Testis (tissue), 3 donors: ENCODE measurements around the gene STK32A. TPM values are rescaled to one million over a fixed set of nuclear protein-coding genes. Genes with fewer than 3 reads are reported as not detected.

Source experiments
- DNase-seq: peaks from one replicate; pipeline ENCODE4 v3.0.0-alpha.2; 2019
- H3K27ac ChIP-seq, 2 donors: fragments of 200-600 bp; sonication (generic); one replicate each; pipeline ENCODE4 v1.5.1; 2019
- H3K27me3 ChIP-seq: fragments of 200-600 bp; sonication (generic); one replicate; pipeline ENCODE4 v1.5.1; 2019
- H3K36me3 ChIP-seq: fragments of 200-600 bp; sonication (generic); one replicate; pipeline ENCODE4 v1.5.1; 2017; ENCODE audit warnings: low read depth; ENCODE audit errors: missing control alignments
- H3K4me1 ChIP-seq: fragments of 200-600 bp; sonication (generic); one replicate; pipeline ENCODE4 v1.5.1; 2019
- H3K4me3 ChIP-seq, 2 donors: fragments of 200-600 bp; sonication (generic); one replicate each; pipeline ENCODE4 v1.5.1; 2017 to 2019
- H3K9me3 ChIP-seq: fragments of 200-600 bp; sonication (generic); one replicate; pipeline ENCODE4 v1.5.1; 2017
- POLR2A ChIP-seq: fragments of 450-650 bp; IDR thresholded peaks from one replicate; pipeline ENCODE4 v1.6.1; 2017; ENCODE audit warnings: antibody characterized with exemption, mild to moderate bottlenecking, moderate library complexity
- WGBS, 2 donors: methylation state at CpG; one replicate each; pipeline ENCODE4 v1.1.5; 2018; 5-methylcytosine and 5-hydroxymethylcytosine counted together
- intact Hi-C: fragments of 100-400 bp; cut with DNase I; formaldehyde crosslinking; loops from one replicate; pipeline ENCODE4 v1.15.1; 2023; ENCODE audit warnings: low total_unique reads
- polyA plus RNA-seq: library from polyadenylated mRNA; stranded (reverse); fragments of 350-450 nt; fragmentation: Illumina TruSeq; extraction: RNeasy Lipid Tissue Mini Kit (QIAGEN cat#74804); gene quantifications from one replicate; pipeline ENCODE4 v1.2.3, GENCODE V29; 2014; ENCODE audit warnings: low read depth, low replicate concordance; ENCODE audit not compliant: insufficient read depth
- total RNA-seq, 2 donors: library from RNA; depleted of rRNA; stranded (reverse); fragments of >200 nt; gene quantifications; one replicate each; pipeline ENCODE4 v1.2.3, GENCODE V29; 2016
- TF ChIP-seq, protein P1 (sequence below), 3 experiments: fragments of 450-650 bp in 2 of 3; fragments of 200-600 bp in 1 of 3; sonication (generic) in 1 of 3; IDR thresholded peaks; one replicate each; pipeline ENCODE4 v1.5.1; 2016 to 2019; ENCODE audit warnings: antibody characterized with exemption in 3 of 3, mild to moderate bottlenecking in 2 of 3, moderate library complexity in 1 of 3

Gene STK32A
- total and polyA plus RNA-seq, 3 donors from 2014 or later, result 3.9 to 7.9 (median 6.0) TPM

DNA sequence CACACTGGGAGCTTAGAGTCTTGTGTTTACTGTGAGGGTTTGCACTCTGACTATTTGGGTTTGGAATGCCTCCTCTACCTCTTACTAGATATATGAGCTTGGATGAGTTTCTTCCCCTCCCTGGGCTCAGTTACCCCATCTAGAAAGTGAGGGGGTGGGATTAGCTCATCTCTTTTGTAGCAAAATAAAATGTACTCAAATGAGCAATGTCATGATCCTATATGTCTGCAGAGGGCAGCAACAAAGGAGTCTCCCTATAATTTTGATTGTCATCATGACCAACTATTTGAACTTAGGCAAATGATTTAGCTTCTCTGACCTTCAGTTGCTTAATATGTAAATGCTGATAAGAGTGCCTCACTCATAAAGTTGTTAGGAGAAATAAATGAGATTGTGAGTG, 166.1 kb downstream of the STK32A start:
- Histone ChIP-seq H3K27me3 (no peaks in the 10 kb centered on the region), H3K4me1 (peaks cover 43% of the 10 kb centered on the region), H3K4me3 (no peak overlapping the region), H3K36me3 (no peaks in the 10 kb centered on the region), H3K9me3 (no peaks in the 10 kb centered on the region), H3K27ac (peak overlapping the region; percentile 42 to 55)
- intact Hi-C loops, result no loop called here
- TF ChIP-seq POLR2A, result no peak
- TF ChIP-seq, protein P1, sequence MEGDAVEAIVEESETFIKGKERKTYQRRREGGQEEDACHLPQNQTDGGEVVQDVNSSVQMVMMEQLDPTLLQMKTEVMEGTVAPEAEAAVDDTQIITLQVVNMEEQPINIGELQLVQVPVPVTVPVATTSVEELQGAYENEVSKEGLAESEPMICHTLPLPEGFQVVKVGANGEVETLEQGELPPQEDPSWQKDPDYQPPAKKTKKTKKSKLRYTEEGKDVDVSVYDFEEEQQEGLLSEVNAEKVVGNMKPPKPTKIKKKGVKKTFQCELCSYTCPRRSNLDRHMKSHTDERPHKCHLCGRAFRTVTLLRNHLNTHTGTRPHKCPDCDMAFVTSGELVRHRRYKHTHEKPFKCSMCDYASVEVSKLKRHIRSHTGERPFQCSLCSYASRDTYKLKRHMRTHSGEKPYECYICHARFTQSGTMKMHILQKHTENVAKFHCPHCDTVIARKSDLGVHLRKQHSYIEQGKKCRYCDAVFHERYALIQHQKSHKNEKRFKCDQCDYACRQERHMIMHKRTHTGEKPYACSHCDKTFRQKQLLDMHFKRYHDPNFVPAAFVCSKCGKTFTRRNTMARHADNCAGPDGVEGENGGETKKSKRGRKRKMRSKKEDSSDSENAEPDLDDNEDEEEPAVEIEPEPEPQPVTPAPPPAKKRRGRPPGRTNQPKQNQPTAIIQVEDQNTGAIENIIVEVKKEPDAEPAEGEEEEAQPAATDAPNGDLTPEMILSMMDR (IDR thresholded peaks at IDR 0.05), result no peak
- no peak for DNase-seq

DNA sequence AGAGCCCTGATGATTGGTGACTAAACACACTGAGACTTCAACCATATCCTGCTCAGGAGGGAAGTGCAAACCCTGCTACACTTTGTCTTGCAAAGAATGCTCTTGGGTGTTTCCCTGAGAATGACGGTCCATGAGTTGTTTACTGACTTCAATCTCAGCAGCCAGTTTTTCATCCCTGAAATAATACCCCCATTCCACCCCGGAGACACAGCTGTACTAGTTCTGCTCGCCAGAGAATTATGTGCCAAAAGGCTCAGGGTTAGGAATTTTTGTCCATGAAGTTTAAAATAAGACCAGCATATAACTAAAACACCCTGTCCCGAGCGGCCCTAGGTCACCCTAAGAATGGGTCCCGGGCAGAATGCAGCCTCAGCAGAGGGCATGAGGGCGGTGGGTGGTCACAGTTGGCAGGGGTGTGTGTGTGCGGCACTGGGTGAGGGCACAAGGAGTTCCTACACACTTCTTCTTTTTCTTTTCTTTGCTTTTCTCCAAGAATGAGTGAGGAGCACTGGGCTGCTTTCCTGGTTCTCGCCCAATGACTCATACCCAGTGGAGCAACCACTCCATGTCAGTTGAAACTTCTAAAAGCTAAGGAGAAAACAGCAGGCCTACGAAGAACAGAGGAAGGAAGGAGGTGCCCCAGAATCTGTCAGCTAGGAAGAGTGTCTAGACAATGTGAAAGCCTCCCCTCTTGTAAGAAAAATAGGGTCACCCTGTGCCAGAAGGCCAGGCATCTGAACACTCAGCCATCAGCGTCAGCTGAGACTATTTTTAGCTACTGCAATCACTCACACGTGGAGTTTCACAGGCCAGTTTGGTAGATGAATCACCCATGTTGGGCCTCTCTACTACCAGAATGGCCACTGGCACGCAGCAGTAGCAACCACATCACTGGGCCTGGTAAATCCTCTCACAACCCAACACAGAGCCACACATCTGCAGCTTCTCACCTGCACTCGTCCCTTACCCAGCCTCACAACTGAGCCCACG, 169.1 kb downstream of the STK32A start:
- TF ChIP-seq, protein P1 (IDR thresholded peaks at IDR 0.05), result no peak
- TF ChIP-seq POLR2A, result no peak
- DNase-seq, result peak; percentile 52
- Histone ChIP-seq H3K4me3 (no peak overlapping the region), H3K27me3 (no peaks in the 10 kb centered on the region), H3K4me1 (peaks cover 43% of the 10 kb centered on the region), H3K27ac (peak overlapping the region; percentile 75 to 88), H3K9me3 (no peaks in the 10 kb centered on the region), H3K36me3 (no peaks in the 10 kb centered on the region)
- WGBS, 2 donors, result 49 to 55% methylated on average over 14 to 15 of the region's 15 CpGs
- intact Hi-C loops, result no loop called here

DNA sequence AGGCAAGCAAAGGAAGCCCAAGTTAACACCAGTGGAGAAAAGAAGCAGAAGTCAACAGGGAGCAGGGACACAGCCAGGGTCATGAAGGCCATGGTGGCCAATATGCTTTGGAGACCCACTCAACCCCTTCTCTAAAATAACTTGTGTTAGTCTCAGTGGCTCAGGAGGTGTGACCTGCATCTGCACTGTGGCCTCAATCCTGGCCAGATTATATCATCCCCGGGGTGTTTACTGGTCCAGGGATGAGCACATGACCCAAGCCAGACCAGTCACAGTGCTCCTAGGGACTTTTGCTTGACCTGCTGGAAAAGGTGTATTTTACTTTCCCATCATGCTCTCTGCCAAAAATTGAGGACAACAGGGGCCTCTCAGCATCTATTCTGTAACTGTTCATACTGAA, 169.9 kb downstream of the STK32A start:
- TF ChIP-seq POLR2A, result no peak
- TF ChIP-seq, protein P1 (IDR thresholded peaks at IDR 0.05), result no peak
- no peak overlapping the region for H3K4me3 ChIP-seq
- H3K4me1 ChIP-seq, result peaks cover 43% of the 10 kb centered on the region
- peak overlapping the region; percentile 75 to 88 for H3K27ac ChIP-seq
- no peaks in the 10 kb centered on the region for H3K9me3 ChIP-seq
- DNase-seq, result no peak
- WGBS, 2 donors, result 75 to 86% methylated on average over 1 of the region's 1 CpG
- no peaks in the 10 kb centered on the region for H3K36me3 ChIP-seq
- intact Hi-C loops, result no loop called here
- no peaks in the 10 kb centered on the region for H3K27me3 ChIP-seq

DNA sequence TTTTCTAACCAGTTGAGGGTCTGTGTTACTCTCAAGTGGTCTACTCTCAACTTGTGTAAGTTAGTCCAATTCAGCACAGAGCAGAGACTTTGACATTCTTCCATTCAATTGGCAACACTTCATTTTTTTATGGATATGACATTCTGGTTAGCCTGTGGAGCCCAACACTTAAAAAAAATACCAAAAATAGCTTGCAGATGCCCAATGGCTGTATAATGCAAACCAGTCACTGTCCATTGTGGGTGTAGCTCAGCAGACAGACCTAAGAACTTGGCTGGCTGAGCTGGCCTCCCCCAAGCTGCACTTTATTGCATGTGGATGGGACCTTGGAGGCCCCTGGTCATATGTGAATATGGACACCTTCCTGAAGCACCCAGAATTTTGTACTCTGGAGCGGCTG, 171.8 kb downstream of the STK32A start:
- no peaks in the 10 kb centered on the region for H3K36me3 ChIP-seq
- WGBS, 2 donors, result 96 to 100% methylated on average over 1 of the region's 1 CpG
- TF ChIP-seq POLR2A, result no peak
- TF ChIP-seq, protein P1 (IDR thresholded peaks at IDR 0.05), result no peak
- no peaks in the 10 kb centered on the region for H3K9me3 ChIP-seq
- DNase-seq, result no peak
- peaks cover 35% of the 10 kb centered on the region for H3K4me1 ChIP-seq
- intact Hi-C loops, result no loop called here
- peak overlapping the region; percentile 8 to 65 for H3K27ac ChIP-seq
- H3K4me3 ChIP-seq, result no peak overlapping the region
- H3K27me3 ChIP-seq, result no peaks in the 10 kb centered on the region
